ENCODE results near the gene THAP5.

- TF ChIP-seq, protein P1, sequence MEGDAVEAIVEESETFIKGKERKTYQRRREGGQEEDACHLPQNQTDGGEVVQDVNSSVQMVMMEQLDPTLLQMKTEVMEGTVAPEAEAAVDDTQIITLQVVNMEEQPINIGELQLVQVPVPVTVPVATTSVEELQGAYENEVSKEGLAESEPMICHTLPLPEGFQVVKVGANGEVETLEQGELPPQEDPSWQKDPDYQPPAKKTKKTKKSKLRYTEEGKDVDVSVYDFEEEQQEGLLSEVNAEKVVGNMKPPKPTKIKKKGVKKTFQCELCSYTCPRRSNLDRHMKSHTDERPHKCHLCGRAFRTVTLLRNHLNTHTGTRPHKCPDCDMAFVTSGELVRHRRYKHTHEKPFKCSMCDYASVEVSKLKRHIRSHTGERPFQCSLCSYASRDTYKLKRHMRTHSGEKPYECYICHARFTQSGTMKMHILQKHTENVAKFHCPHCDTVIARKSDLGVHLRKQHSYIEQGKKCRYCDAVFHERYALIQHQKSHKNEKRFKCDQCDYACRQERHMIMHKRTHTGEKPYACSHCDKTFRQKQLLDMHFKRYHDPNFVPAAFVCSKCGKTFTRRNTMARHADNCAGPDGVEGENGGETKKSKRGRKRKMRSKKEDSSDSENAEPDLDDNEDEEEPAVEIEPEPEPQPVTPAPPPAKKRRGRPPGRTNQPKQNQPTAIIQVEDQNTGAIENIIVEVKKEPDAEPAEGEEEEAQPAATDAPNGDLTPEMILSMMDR (IDR thresholded peaks at IDR 0.05), result no peak
- TF ChIP-seq POLR2A (IDR thresholded peaks at IDR 0.05), result no peak
Observed at GRCh38 chr7:108600399-108600798, 30.9 kb upstream of the THAP5 start.
